ENCODE measurements around the gene ZNF609. TPM values are rescaled to one million over a fixed set of nuclear protein-coding genes. Genes with fewer than 3 reads are reported as not detected.

Gene ZNF609
- total RNA-seq, 6 experiments from 2014 or later = 19.7 to 22.1 (median 20.4) TPM

DNA sequence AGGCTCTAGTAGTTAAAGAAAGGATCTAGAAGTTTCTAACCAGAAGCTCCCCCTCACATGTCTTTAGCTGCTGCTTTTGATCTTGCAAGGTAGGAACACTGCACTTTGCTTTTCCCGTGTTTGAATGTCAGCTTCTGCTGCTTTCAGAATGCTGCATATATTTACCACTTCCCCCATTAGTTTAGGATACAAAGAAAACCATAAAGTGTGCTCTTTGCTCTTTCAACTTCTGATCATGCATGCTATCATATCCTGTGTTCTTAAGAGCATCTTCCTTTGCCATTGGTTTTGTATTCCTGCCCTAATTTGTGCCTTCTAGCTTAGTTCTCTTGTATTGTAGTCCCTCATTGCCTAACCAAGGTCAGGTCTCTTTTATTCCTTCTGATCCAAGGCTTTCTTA lies 43.3 kb downstream of the ZNF609 start:
- peak overlapping the region; percentile 94 for H3K27ac Mint-ChIP-seq
- peaks cover 15% of the 10 kb centered on the region for H3K36me3 Mint-ChIP-seq (ENCODE audit: low read depth)
- no peak for DNase-seq
- TF ChIP-seq, protein P1, sequence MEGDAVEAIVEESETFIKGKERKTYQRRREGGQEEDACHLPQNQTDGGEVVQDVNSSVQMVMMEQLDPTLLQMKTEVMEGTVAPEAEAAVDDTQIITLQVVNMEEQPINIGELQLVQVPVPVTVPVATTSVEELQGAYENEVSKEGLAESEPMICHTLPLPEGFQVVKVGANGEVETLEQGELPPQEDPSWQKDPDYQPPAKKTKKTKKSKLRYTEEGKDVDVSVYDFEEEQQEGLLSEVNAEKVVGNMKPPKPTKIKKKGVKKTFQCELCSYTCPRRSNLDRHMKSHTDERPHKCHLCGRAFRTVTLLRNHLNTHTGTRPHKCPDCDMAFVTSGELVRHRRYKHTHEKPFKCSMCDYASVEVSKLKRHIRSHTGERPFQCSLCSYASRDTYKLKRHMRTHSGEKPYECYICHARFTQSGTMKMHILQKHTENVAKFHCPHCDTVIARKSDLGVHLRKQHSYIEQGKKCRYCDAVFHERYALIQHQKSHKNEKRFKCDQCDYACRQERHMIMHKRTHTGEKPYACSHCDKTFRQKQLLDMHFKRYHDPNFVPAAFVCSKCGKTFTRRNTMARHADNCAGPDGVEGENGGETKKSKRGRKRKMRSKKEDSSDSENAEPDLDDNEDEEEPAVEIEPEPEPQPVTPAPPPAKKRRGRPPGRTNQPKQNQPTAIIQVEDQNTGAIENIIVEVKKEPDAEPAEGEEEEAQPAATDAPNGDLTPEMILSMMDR (IDR thresholded peaks at IDR 0.05) = no peak
- H3K4me1 Mint-ChIP-seq (ENCODE audit: low read depth) = peaks cover 50% of the 10 kb centered on the region
- no peaks in the 10 kb centered on the region for H3K27me3 Mint-ChIP-seq (ENCODE audit: insufficient read depth)
- H3K4me3 Mint-ChIP-seq = peak overlapping the region; percentile 57; the same call in 1 of the 2 replicates
- H3K9me3 Mint-ChIP-seq = no peaks in the 10 kb centered on the region

DNA sequence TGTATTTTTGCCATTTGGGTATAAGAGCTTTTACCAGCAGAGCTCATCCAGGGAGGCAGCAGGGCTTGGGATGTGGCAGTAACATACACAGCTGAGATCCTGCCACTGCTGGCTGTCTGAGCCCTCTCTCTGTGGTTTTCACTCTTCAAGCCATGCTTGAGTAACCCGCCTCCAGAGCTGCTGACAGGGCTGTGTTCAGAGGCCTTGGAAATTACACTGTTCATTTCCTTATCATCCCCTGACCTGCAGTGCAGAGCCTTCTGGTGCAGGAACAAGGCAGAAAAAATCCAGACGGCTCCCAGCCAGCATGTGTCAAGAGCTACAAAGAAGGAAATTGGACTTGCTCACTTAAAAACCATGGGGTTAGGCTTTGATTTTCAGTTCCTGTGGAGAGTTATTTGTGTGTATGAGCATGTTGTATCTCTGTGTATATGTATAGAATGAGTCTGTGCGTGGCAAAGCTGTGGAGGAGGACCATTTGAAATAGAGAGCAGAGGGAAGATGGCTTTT lies 47.0 kb downstream of the ZNF609 start:
- H3K27me3 Mint-ChIP-seq (ENCODE audit: insufficient read depth) = no peaks in the 10 kb centered on the region
- no peaks in the 10 kb centered on the region for H3K9me3 Mint-ChIP-seq
- peaks cover 57% of the 10 kb centered on the region for H3K4me1 Mint-ChIP-seq (ENCODE audit: low read depth)
- H3K36me3 Mint-ChIP-seq (ENCODE audit: low read depth) = no peaks in the 10 kb centered on the region; the same call in 1 of the 2 replicates
- peak overlapping the region; percentile 68 for H3K27ac Mint-ChIP-seq
- no peak overlapping the region for H3K4me3 Mint-ChIP-seq
- TF ChIP-seq, protein P1 (IDR thresholded peaks at IDR 0.05) = no peak
- peak; percentile 50 for DNase-seq

DNA sequence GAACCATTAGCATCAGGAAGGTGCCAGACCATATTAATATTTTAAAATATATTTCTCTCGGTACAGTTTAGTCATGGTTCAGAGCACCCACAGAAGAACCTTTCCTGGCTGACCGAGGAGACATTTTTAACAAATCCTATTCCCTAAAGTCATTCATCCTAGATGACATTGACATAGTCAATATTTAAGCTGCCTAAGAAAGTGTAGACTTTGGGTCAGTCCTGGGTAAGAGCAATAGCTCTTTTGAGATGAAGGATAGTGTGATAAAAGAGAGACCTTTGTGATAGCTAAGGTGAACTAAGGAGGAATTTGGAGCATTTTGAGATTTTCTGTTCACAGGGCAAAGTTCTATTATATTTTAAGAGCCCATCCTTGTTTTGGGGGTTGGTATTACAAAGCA lies 47.5 kb downstream of the ZNF609 start:
- peak overlapping the region; percentile 68; the same call in 1 of the 2 replicates for H3K27ac Mint-ChIP-seq
- no peak for DNase-seq
- H3K36me3 Mint-ChIP-seq (ENCODE audit: low read depth) = no peaks in the 10 kb centered on the region; the same call in 1 of the 2 replicates
- H3K4me1 Mint-ChIP-seq (ENCODE audit: low read depth) = peaks cover 52% of the 10 kb centered on the region
- H3K4me3 Mint-ChIP-seq = no peak overlapping the region
- H3K9me3 Mint-ChIP-seq = no peaks in the 10 kb centered on the region
- TF ChIP-seq, protein P1 (IDR thresholded peaks at IDR 0.05) = no peak
- H3K27me3 Mint-ChIP-seq (ENCODE audit: insufficient read depth) = no peaks in the 10 kb centered on the region

DNA sequence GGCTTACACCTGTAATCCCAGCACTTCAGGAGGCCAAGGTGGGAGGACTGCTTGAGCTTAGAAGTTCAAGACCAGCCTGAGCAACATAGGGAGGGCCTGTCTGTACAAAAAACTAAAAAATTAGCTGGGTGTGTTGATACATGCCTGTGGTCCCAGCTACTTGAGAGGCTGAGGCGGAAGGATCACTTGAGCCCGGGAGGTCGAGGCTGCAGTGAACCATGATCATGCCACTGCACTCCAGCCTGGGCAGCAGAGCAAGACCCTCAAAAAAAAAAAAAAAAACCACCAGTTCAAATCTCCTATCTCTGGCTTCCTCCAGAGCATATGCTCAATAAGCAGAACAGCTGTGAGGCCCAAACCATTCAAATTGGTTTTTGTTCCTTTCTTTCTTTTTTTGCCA lies 53.4 kb downstream of the ZNF609 start:
- peaks cover 2% of the 10 kb centered on the region for H3K27me3 Mint-ChIP-seq (ENCODE audit: insufficient read depth)
- no peak overlapping the region for H3K27ac Mint-ChIP-seq
- H3K4me1 Mint-ChIP-seq (ENCODE audit: low read depth) = peaks cover 19% of the 10 kb centered on the region
- H3K36me3 Mint-ChIP-seq (ENCODE audit: low read depth) = peaks cover 7% of the 10 kb centered on the region
- H3K4me3 Mint-ChIP-seq = no peak overlapping the region
- DNase-seq = no peak
- no peaks in the 10 kb centered on the region for H3K9me3 Mint-ChIP-seq
- TF ChIP-seq, protein P1 (IDR thresholded peaks at IDR 0.05) = no peak

DNA sequence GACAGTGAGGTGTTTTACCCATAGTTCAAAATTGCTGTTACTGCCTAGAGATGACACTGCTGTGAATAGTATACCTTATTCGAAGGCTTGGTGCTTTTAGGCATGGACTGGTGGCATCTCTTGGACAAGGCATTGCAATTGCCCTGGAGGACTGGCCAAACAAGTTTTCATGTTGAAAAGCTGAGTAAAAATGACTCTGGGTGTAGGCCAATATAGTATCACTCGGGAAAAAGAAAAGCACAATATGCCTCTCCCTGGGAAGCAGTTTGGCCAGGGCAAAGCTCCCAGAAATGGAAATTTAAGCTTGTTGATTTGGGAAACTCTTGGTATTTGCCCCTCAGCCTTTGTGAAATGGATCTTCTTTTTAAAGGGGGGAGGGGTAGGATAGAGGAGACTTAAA lies 54.8 kb downstream of the ZNF609 start:
- H3K9me3 Mint-ChIP-seq = no peaks in the 10 kb centered on the region
- TF ChIP-seq, protein P1 (IDR thresholded peaks at IDR 0.05) = no peak
- peaks cover 12% of the 10 kb centered on the region; the same call in 1 of the 2 replicates for H3K4me1 Mint-ChIP-seq (ENCODE audit: low read depth)
- peaks cover 2% of the 10 kb centered on the region for H3K27me3 Mint-ChIP-seq (ENCODE audit: insufficient read depth)
- H3K36me3 Mint-ChIP-seq (ENCODE audit: low read depth) = peaks cover 7% of the 10 kb centered on the region
- no peak overlapping the region for H3K4me3 Mint-ChIP-seq
- H3K27ac Mint-ChIP-seq = no peak overlapping the region
- no peak for DNase-seq

All from HFFc6 (cell line).